ENCODE results near the gene MAD1L1. TPM values are rescaled to one million over a fixed set of nuclear protein-coding genes. Genes with fewer than 3 reads are reported as not detected.

Gene MAD1L1
- total RNA-seq, 1 experiment from 2014 or later, result 50.8 TPM

DNA sequence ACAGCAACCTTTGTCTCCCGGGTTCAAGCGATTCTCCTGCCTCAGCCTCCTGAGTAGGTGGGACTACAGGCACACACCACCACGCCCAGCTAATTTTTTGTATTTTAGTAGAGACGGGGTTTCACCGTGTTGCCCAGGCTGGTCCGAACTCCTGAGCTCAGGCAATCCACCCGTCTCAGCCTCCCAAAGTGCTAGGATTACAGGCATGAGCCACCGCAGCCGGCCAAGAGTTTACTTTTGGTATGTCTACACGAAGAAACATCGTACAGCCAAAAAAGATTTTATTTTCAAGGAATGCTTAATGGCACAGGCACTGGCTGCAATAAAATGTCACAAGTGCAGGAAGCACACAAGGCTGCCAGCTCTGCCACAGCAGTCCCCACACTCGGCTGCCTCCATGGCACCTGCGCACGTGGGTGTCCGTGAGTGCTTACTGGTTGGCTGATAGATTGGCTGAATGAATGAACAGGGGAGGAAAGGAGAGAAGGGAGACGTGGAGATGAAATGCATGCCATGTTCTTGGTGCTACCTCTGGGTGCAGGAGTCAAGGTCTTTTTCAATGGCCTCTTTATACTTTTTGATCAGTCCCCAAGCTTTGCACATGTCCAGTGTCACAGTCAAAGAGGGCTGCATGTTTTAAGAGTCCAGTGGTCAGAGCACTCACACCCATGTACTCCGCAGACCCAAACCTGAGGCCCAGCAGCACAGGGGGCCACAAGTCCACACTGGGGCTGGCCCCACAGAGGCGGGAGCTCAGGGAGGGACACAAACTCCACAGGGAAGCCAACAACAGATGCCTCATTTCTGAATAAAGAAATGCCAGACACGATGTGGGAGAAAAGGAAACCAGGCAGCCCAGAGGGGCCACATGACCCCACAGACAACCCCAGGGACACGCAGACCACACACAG lies 198.2 kb downstream of the MAD1L1 start:
- intact Hi-C loops (cut with micrococcal nuclease; ENCODE audit: unreplicated experiment), result no loop called here
- H3K4me2 ChIP-seq, result no peak overlapping the region
- H3K9me2 ChIP-seq (ENCODE audit: insufficient read depth), result no peaks in the 10 kb centered on the region
- no peaks in the 10 kb centered on the region for H3K4me1 ChIP-seq (replicated peaks; ENCODE audit: insufficient read depth)
- no peak for DNase-seq
- H3K4me3 ChIP-seq, result no peak overlapping the region
- no TSS peak for BruUV-seq (replicated peaks)
- H3K27me3 ChIP-seq (ENCODE audit: insufficient read depth, low read depth), result no peaks in the 10 kb centered on the region
- H3K27ac ChIP-seq, result no peak overlapping the region
- no peaks in the 10 kb centered on the region for H3K79me2 ChIP-seq (ENCODE audit: low read depth)
- POLR2A ChIA-PET (ENCODE audit: unreplicated experiment), result no interaction called here
- no peaks in the 10 kb centered on the region for H3K9me3 ChIP-seq (ENCODE audit: insufficient read depth, low read depth)
- CTCF ChIA-PET, result no interaction called here
- H3K36me3 ChIP-seq (ENCODE audit: low read depth), result no peaks in the 10 kb centered on the region
- no peak overlapping the region for H2AFZ ChIP-seq
- no peak for TF ChIP-seq EZH2 (IDR thresholded peaks at IDR 0.05; ENCODE audit: low read depth)
- TF ChIP-seq, protein P1, sequence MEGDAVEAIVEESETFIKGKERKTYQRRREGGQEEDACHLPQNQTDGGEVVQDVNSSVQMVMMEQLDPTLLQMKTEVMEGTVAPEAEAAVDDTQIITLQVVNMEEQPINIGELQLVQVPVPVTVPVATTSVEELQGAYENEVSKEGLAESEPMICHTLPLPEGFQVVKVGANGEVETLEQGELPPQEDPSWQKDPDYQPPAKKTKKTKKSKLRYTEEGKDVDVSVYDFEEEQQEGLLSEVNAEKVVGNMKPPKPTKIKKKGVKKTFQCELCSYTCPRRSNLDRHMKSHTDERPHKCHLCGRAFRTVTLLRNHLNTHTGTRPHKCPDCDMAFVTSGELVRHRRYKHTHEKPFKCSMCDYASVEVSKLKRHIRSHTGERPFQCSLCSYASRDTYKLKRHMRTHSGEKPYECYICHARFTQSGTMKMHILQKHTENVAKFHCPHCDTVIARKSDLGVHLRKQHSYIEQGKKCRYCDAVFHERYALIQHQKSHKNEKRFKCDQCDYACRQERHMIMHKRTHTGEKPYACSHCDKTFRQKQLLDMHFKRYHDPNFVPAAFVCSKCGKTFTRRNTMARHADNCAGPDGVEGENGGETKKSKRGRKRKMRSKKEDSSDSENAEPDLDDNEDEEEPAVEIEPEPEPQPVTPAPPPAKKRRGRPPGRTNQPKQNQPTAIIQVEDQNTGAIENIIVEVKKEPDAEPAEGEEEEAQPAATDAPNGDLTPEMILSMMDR (conservative IDR thresholded peaks at IDR 0.05), result no peak
- H4K20me1 ChIP-seq (ENCODE audit: insufficient read depth), result peaks cover 8% of the 10 kb centered on the region; the same call in 1 of the 2 replicates
- no peaks in the 10 kb centered on the region for H3F3A ChIP-seq (ENCODE audit: insufficient read depth, low read depth)

DNA sequence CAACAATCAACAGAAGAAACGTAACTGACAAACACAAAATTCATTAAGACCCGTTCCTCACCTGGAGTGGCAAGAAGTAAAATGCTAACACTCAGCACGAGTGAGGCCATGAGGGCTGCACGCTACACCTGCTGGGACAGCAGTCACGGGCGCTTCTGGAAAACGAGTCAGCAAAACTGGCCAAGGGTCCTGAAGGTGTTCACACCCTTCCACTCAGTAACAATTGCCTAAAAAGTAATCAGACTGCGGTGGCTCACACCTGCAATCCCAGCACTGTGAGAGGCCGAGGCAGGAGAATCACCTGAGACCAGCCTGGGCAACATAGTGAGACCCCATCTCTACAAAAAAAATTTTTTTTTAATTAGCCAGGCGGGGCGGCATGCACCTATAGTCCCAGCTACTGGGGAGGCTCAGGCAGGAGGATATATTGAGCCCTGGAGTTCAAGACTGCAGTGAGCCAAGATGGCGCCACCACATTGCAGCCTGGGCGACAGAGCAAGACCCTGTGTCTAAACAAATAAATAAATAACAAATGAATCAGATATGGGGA lies 199.1 kb downstream of the MAD1L1 start:
- Histone ChIP-seq H3K4me1 (replicated peaks; ENCODE audit: insufficient read depth) (no peaks in the 10 kb centered on the region), H4K20me1 (ENCODE audit: insufficient read depth) (0 out of 2 replicates have a peak, but pooled peaks cover under 1% of the 10 kb centered on the region), H3K27me3 (ENCODE audit: insufficient read depth, low read depth) (no peaks in the 10 kb centered on the region), H3K9me2 (ENCODE audit: insufficient read depth) (no peaks in the 10 kb centered on the region), H3K4me2 (no peak overlapping the region), H3K27ac (no peak overlapping the region), H3K4me3 (no peak overlapping the region), H3K9me3 (ENCODE audit: insufficient read depth, low read depth) (no peaks in the 10 kb centered on the region), H3K36me3 (ENCODE audit: low read depth) (no peaks in the 10 kb centered on the region), H3F3A (ENCODE audit: insufficient read depth, low read depth) (no peaks in the 10 kb centered on the region), H3K79me2 (ENCODE audit: low read depth) (no peaks in the 10 kb centered on the region), H2AFZ (no peak overlapping the region)
- DNase-seq, result no peak
- TF ChIP-seq, protein P1 (conservative IDR thresholded peaks at IDR 0.05), result no peak
- no peak for TF ChIP-seq EZH2 (IDR thresholded peaks at IDR 0.05; ENCODE audit: low read depth)
- ChIA-PET POLR2A (ENCODE audit: unreplicated experiment) (no interaction called here), CTCF (no interaction called here)
- intact Hi-C loops (cut with micrococcal nuclease; ENCODE audit: unreplicated experiment), result no loop called here
- BruUV-seq (replicated peaks), result no TSS peak

DNA sequence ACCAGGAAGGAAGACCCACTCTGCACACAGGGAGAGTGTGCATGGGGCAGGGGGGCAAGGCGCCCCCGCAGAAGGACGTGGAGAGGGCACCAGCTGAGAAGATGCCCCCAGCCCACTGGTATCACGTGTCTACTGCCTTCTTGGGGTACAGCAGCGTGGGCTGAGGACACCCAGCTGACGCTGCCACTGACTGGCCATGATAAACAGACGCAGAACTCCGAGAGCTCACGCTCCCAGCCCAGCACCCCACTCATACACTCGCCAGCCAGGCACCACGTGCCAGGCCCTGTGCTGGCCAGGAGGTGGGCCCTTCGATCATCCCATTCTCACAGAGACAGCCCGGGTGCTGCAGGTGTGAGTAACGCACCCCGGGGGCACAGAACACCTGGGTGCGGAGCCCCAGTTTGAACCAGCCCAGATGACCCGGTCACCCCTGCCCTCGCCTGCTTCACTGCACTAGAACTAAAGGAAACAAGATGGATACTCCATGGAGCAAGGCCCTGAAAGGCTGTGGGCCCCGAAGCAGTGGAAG lies 199.8 kb downstream of the MAD1L1 start:
- no peak for TF ChIP-seq EZH2 (IDR thresholded peaks at IDR 0.05; ENCODE audit: low read depth)
- TF ChIP-seq, protein P1 (conservative IDR thresholded peaks at IDR 0.05), result no peak
- no peaks in the 10 kb centered on the region for H3K9me2 ChIP-seq (ENCODE audit: insufficient read depth)
- intact Hi-C loops (cut with micrococcal nuclease; ENCODE audit: unreplicated experiment), result no loop called here
- no peak overlapping the region for H3K4me3 ChIP-seq
- BruUV-seq (replicated peaks), result no TSS peak
- POLR2A ChIA-PET (ENCODE audit: unreplicated experiment), result no interaction called here
- no peak overlapping the region for H3K27ac ChIP-seq
- no peaks in the 10 kb centered on the region for H3K79me2 ChIP-seq (ENCODE audit: low read depth)
- H3K36me3 ChIP-seq (ENCODE audit: low read depth), result no peaks in the 10 kb centered on the region
- no peaks in the 10 kb centered on the region for H3F3A ChIP-seq (ENCODE audit: insufficient read depth, low read depth)
- no peak for DNase-seq
- no peak overlapping the region for H3K4me2 ChIP-seq
- no peaks in the 10 kb centered on the region for H4K20me1 ChIP-seq (ENCODE audit: insufficient read depth)
- no peak overlapping the region for H2AFZ ChIP-seq
- CTCF ChIA-PET, result interaction anchor here (0.6 kb wide), 1 partner anchor 333 kb away, joined by 3 read pairs; no protein-coding TSS in a partner anchor
- H3K4me1 ChIP-seq (replicated peaks; ENCODE audit: insufficient read depth), result no peaks in the 10 kb centered on the region
- no peaks in the 10 kb centered on the region for H3K27me3 ChIP-seq (ENCODE audit: insufficient read depth, low read depth)
- no peaks in the 10 kb centered on the region for H3K9me3 ChIP-seq (ENCODE audit: insufficient read depth, low read depth)

Data from PC-9 (cell line).